Activated T-cell treated with anti-CD3 and anti-CD28 coated beads for 48 hours (primary cell): ENCODE results near the gene SPTBN4.
"Not testable (repeated sequence)": the region's sequence is repeated elsewhere in the genome, so short reads cannot be mapped to it uniquely, and the experiment has no call there.

Source experiments
- DNase-seq: peaks from one replicate; pipeline ENCODE4 v3.0.0-alpha.2; 2020; ENCODE audit warnings: low read depth

Gene SPTBN4

DNA sequence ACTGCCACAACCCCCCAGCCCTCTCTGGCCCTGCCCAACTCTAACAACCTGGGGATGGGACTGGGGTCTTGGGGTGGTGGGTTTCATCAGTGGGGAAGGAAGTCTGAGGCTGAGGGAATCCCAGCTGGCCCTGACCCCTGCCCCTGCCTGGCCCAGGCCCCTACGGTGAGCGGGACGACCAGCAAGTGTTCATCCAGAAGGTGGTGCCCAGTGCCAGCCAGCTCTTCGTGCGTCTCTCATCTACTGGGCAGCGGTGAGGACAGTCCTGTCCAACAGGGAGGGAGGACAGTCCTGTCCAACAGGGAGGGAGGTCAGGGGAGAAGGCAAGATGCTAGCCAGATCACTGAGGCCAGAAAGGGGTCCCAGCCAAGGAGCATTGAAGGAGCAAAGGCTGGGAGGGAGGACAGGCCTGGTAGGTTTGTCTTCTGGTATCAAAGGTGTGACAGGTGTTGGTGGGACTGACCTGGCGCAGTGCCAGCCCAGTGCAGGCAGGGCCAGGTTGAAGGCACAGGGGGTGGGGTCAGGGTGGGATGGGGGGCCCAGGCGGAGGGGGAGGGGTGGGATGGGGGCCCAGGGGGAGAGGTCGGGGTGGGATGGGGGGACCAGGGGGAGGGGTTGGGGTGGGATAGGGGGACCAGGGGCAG, 122.2 kb downstream of the SPTBN4 start:
- no peak for DNase-seq

DNA sequence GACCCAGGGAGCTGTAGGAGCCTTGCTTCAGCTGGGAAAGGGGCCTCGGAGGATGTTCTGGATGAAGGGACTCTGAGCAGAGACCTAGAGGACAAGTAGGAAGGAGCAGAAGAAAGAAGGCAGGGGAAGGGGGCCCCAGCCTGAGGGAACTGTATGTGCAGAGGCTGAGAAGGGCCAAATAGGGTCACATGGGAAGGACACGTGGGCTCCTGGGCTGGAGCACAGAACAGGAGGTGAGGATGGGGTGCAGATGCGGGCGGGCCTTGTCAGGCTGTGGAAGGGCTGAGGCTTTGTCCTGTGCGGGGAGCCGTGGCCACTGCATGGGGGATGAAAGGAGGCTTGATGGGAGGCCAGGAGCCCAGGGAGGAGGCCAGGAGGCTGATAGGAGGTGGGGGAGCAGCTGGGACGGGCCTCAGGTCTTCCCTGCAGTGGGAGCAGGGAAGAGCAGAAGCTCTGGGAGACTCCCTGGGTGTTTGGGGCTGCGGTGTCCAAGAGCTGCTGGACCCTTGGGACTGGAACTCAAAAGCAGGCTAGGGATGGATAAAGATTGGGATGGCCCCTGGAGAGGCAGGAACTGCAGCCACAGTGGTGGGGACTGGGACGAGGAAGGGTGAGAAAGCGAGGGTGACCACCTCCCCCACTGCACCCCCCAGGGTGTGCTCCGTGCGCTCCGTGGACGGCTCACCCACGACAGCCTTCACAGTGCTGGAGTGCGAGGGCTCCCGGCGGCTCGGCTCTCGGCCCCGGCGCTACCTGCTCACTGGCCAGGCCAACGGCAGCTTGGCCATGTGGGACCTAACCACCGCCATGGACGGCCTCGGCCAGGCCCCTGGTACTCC, 123.0 kb downstream of the SPTBN4 start:
- no peak for DNase-seq

DNA sequence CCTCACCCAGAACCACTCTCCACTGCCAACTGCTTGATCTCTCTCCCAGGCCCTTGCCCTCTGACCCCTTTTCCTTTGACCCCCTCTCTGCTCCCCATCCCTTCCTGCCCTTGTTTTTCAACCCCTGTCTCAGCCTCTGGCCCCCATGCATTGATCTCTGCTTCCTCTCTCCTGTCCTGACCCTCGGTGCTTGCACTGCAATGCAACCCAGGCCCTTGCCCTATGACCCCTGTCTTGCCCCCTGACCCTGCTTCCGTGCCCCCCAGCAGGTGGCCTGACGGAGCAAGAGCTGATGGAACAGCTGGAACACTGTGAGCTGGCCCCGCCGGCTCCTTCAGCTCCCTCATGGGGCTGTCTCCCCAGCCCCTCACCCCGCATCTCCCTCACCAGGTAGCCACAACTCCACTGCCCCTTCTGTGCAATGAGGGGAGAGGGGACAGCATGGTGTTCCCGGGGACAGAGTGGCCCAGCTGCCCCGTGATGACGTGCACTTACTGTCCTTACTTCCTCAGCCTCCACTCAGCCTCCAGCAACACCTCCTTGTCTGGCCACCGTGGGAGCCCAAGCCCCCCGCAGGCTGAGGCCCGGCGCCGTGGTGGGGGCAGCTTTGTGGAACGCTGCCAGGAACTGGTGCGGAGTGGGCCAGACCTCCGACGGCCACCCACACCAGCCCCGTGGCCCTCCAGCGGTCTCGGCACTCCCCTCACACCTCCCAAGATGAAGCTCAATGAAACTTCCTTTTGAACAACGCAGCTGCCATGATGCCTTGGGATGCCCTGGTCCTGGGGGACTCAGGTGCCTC, 123.9 kb downstream of the SPTBN4 start:
- DNase-seq = no peak

DNA sequence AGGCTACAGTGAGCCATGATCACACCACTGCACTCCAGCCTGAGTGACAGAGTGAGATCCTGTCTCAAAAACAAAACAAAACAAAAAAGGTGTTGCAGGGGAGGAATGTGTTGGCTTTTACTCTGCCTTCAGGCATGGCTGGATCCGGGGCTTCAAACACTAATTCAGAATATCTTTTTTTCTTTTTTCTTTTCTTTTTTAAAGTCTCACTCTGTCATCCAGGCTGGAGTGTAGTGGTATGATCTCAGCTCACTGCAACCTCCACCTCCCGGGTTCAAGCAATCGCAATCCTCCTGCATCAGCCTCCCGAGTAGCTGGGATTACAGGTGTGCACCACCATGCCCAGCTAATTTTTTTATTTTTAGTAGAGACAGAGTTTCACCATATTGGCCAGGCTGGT, 124.9 kb downstream of the SPTBN4 start:
- not testable (repeated sequence) for DNase-seq

DNA sequence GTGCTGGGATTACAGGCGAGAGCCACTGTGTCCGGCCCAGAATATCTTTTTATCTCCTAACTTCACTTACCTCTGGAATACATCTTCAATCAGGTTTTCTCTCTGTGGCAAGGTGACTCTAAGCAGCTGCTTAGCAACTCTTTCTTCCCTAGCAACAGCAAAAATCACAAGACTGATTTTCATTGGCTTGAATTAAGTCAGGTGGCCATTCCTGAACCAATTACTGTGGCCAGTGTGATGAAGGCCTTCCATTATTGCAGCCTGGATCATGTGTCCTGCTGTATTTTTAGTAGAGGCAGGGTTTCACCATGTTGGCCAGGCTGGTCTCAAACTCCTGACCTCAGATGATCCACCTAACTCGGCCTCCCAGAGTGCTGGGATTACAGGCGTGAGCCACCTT, 125.4 kb downstream of the SPTBN4 start:
- DNase-seq = no peak

DNA sequence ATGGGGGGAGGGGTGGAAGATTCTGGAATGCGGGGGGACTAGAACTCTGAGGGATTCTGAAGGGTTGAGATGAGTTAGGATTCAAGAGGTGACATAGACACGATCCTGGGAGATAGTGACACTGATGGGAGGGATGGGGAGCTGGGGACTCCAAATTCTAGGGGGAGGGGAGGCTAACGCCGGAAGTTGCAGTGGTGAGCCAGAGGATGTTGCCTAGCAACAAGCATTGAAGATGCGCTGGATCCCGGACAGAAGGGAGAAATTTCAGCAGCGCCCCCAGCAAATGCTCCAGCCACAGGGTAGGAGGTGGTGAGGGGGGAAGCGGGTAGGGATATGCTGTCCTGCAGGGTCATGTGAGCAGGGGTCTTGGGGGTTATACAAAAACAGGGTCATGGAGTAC, 127.5 kb downstream of the SPTBN4 start:
- DNase-seq = no peak

DNA sequence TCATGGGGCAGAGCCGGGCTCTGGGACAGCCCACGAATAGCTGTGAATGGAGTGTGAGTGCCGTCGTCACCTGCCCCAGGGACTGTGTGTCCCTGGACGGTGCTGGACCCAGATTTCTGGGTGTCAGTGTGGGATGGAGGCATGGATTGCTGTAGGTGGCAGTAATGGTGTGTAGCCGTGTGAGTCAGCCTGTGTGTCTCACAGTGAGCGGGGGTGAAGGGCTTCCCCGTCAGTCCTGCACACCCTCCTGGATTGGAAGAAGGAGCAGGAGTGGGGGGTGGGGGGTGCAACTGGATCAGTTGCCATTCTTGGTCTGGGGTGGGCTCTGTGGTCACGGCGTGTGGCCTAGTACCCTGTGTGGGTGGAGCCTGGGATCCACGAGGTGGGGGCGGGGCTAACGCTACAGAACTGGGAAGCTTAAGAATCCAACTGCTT, 127.9 kb downstream of the SPTBN4 start:
- DNase-seq = no peak

DNA sequence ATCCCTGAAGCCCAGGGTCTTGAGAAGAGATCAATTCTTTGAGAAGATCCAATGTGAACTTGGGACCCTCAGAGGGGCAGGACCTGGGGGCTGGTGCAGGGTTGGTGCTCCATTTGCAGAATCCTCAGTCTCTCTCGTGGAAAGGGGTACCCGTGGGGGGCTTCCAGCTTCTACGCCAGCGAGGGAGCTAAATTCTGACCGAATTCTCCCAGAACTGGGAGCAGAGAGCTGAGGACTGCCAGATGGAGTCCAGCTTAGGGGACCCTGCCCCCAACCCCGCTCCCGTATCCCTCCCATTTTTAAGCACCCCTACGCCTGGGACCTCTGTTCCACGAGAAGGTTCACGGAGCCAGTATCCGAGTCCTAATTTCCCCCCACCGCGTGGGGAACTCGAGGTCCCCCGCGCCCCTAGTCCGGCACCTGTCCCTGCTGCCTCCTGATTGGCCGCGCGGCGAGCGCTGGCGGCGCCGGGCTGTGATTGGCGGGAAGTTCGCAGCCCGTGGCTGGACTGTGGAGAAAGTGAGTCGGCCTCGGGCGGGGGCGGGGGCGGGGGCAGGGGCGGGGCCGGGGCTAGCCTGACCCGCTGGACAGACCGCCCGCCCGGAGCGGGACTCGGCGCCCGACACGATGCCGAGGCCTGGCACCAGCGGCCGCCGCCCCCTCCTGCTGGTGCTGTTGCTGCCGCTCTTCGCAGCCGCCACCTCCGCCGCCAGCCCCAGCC, 130.0 kb downstream of the SPTBN4 start:
- no peak for DNase-seq

DNA sequence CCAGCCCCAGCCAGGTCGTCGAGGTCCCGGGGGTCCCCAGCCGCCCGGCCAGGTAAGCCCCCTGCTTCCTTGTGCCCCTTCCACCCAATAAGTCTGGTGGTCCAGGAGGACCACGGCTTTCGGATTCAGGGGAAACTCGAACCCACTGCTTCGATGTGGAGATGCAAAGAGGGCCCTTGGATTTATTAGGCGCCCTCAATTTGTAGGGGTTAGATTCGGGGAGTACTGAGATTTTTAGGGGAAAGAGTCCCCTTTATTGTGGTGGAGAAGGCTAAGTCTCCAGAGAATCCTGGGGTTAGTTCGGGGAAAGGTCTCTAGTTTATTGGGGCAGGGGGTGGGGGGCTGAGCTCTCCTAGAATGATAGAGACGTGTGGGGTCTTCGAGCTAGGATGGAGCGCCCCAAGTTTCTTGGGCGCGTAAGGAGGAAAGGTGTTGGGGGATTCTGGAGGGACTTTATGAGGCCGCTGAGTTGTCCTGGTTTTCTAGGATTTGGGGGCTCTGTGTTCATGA, 130.6 kb downstream of the SPTBN4 start:
- DNase-seq = no peak

DNA sequence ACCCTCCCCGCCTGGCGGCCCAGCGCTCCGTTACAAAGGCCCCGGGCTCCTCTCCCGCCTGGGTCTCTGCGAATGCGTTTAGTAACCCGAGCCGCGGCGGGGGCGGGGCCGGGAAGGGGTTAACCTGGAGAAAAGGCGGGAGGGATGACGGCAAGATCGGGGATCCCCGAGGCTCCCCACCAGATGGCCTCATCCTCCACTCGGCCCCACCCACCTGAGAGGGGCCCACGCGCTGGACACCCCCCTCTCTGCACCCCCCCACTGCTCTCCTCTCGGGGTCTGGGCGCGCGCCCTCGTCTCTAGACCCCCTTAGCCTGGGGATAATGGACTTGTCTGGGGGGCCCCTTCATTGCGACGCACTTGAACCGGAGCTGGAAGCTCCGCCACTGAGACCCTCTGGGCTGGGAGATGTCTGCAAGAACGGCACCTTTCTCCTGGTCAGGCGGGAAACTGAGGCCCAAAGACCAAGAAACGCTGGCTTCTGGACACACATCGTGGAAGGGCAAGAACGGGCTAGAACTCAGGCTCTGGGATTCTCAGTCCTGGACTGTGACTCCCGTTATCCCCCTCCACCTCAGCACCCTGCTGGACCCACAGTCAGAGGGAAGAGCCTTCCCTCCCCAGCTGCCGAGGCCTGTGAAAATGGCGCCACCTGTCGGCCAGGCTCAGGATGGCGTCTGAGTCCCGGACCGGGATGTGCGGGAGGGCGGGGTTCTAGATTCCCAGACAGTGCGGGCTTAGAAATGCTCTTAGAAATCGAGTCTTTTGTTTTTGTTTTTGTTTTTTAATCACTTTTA, 131.5 kb downstream of the SPTBN4 start:
- DNase-seq = peak; percentile 83

DNA sequence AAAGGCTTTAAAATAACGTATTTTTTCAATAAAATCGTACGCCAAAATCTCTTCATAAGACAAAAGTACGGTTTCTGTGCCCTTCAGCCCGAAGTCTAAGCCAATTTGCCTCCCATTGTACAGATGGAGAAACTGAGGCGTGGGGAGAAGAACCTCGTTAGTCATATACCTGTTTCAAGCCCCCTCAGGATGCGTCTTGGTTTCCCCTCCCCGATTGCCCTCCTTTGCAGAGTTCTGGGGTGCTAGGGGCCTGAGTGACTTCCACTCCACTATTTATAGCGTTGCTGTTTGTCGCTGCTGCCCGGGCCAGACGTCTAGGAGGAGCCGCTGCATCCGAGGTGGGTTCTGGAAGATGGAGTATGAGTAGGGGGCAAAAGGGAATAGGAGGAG, 132.1 kb downstream of the SPTBN4 start:
- DNase-seq = no peak

DNA sequence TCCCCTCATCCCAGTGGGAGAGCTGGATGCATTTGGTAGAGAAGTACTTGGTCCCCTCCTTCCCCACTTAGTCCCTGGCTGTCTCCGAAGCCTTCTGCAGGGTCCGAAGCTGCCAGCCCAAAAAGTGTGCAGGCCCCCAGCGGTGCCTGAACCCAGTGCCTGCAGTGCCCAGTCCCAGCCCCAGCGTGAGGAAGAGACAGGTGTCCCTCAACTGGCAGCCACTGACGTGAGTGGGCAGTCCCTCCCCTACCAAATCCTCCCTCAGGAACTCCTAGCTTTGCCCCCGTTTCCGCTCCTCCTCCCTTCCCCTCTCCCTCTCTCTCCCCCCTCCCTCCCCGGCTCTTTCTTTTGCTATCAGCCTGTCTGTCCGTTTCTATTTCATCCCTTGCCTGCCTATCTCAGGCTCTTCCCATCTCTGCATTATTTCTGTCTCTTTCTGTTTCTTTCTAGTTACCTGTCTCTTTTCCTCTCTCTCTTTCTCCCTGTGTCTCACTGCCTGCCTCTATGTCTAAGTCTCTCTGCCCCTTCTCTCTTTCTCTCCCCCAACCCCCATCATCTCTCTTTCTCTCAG, 132.6 kb downstream of the SPTBN4 start:
- DNase-seq = no peak

DNA sequence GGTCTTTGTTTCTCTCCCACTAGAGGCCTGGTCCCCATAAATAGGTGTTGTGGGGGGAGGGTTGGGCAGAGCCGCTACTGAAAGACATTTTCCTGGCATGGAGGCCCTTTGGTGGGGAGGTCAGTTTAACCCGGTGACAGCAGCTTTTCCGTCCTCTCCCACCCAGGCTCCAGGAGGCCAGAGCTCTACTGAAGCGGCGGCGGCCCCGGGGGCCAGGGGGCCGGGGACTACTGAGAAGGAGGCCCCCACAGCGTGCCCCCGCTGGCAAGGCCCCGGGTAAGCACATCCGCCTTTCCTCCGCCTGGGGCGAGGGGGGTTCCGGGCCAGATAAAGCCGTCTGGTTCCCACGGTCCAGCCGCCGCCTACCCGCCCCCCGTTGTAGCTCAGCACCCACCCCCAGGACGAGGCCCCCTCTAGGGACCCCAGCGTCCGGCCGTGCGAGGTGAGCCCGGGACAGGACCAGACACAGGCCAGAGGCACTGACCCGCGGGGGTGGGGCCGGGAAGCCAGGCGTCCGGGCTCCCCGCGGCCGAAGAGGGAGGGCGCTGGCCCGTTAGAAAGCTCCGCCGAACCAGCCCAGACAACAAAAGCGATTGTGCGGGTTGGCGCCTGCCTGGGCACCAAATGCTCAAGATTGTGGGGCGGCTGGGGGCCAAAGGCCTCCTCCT, 133.2 kb downstream of the SPTBN4 start:
- no peak for DNase-seq

DNA sequence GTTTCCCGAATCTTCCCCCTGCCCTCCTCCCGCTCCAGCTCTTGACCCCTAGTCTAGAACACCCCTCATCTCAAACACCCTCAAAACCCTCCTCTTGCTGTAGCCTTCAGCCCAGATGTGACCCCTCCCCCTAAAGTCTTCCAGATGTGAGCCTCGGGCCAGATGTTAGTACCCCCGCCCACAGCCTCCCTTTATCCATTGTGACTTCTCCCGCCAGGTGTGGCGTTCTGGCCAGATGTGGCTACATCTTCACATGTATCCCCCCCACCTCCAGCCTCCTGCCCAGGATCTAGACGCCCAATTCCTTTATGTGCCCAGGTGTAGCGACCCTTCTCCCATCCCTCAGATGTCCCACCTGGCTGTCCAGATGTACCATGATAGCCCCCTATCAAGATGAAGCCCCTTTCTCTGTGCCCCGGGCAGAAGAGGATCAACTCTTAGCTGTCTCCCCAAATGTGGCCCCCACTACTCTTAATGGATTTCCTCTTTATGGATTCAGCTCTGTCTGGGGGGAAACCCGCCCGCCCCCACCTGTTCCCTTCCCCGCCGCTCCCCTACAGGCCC, 133.9 kb downstream of the SPTBN4 start:
- no peak for DNase-seq

DNA sequence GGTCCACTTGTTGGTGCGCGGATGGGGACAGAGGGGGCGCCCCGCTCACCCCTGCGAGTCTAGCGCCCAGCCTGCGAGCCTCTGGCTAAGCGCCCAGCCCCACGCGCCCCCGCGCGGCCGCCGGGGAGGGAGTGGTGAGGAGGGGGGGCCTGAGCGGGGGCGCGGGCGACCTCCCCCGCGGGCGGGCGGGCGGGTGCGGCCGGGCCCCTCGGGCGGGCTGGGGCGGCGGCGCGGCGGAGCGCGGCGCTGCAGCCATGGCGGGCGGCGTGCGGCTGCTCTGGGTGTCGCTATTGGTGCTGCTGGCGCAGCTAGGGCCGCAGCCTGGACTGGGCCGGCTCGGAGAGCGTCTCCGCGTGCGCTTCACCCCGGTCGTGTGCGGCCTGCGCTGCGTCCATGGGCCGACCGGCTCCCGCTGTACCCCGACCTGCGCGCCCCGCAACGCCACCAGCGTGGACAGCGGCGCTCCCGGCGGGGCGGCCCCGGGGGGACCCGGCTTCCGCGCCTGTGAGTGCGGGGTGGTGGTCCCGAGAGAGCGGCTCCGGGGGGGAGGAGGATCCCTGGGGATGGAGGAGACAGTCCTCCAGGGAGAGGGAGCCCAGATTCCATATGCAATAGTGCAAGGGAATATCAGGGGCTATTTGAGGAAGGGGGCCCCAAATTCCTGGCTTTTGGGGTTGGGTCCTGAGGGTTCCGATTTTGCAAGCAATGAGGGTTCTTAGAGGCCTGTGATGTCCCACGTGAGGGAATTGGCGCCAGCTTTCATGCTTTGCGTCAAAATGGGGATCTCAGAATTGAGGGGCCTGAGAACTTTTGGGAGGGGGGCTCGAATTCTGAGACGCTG, 134.6 kb downstream of the SPTBN4 start, which contains the start of gene LTBP4:
LTBP4 (plus strand) TSS at position 236 of the 841 bp plus-strand sequence; CDS start at position 255, 19 bp downstream.
- DNase-seq = no peak

DNA sequence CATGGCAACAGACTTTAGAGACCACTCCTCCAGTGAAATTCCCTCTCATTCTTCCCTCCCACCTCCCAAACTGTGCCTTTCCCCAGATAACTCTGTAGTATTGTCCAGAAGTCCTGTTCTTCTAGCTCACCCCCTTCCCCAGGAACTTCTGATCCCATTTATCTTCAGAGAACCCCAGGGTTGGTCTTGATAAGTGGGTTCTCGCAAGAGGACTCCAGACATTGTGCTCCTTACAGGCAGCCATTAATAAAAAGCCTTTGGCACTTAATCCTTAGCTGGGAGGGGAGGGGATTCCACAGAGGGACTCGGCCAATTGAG, 136.2 kb downstream of the SPTBN4 start:
- DNase-seq = no peak

DNA sequence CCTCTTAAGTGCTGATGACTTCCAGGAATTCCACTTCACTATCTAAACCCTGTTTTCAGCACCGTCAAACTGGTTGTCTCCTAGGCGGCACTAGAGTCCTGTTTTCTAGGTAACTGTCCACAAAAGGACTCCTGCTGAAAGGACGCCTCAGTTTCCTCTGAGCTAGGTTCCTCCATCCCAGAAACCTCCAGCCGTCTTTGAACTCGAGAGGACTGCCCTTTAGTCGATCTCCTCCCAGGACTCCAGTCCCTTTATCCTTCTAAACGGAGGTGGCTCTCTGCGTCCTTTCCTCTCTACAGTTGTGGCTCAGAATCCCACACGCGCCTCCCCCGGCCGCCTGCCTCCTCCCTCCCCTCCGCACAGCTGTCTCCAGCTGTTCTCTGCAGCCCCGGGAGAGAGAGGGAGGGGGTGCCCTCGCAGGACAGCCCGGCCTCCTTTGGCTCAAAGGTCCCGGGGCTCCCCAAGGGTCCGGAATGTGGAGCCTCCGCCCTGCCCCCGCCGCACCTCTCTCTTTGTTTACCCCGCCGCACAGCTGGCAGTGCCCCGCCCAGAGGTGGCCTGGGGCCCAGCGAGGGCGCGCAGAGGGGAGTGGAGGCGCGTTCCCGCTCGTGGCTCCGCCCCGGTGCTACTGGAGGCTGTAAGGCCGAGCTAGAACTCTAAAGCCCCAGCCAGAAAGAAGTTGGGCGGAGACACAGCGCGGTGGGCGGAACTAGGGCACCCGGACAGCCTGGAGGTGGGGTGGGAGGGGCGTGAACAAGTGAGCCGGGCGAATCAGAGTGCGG, 136.8 kb downstream of the SPTBN4 start:
- peak; percentile 94 for DNase-seq

DNA sequence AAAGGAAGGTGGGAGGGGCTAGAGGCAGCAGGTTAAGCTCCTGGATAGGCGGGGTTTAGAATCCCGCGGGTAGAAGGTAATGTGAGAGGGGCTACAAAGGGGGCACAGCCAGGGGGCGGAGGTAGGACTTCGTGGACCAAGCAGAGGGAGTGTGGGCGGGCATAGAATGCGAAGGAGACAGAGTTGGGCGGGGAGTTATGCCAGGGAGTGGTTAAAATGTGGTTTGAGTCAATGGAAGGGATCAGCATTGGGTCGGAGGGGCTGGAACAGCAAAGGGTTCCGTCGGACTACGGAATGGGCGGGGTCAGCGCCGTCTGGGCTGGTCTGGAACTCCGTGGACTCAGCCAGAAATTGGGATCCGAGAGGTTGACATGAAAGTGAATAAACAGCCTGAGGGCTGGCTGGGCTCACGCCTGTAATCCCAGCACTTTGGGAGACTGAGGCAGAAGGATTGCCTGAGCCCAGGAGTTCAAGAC, 137.4 kb downstream of the SPTBN4 start:
- no peak for DNase-seq
